ENCODE data around the gene DAB2IP. TPM values are rescaled to one million over a fixed set of nuclear protein-coding genes. Genes with fewer than 3 reads are reported as not detected.

Gene DAB2IP
- total RNA-seq, 1 experiment from 2014 or later, result 52.6 TPM

- TF ChIP-seq USF1 (CRISPR knock-in tag; IDR thresholded peaks at IDR 0.05), result no peak
Measured at GRCh38 chr9:121603028-121603427, 48.4 kb upstream of the DAB2IP start (continued).

- DNase-seq (ENCODE audit: low spot score), result no peak
- H3K9me3 Mint-ChIP-seq, result no peaks in the 10 kb centered on the region
- CTCF ChIA-PET, result interaction anchor here (0.8 to 1.9 kb wide), 9 partner anchors 17 to 327 kb away, joined by 3 to 15 read pairs (median 4); no protein-coding TSS in a partner anchor
- no peak overlapping the region for H3K4me3 Mint-ChIP-seq
- H3K27me3 Mint-ChIP-seq (ENCODE audit: low read depth), result peaks cover 14% of the 10 kb centered on the region
- H3K27ac Mint-ChIP-seq, result peak overlapping the region; percentile 93; the same call in 1 of the 2 replicates
- TF ChIP-seq CREM (CRISPR knock-in tag; IDR thresholded peaks at IDR 0.05) (no peak), ATF1 (CRISPR knock-in tag; IDR thresholded peaks at IDR 0.05) (no peak), TEAD1 (CRISPR knock-in tag; IDR thresholded peaks at IDR 0.05) (no peak), OVOL2 (CRISPR knock-in tag; IDR thresholded peaks at IDR 0.05; ENCODE audit: borderline replicate concordance) (no peak), AR (CRISPR knock-in tag; IDR thresholded peaks at IDR 0.05) (no peak), IRF2 (CRISPR knock-in tag; IDR thresholded peaks at IDR 0.05; ENCODE audit: borderline replicate concordance, low read depth) (no peak), USF1 (CRISPR knock-in tag; IDR thresholded peaks at IDR 0.05) (no peak), ZNF219 (CRISPR knock-in tag; IDR thresholded peaks at IDR 0.05; ENCODE audit: borderline replicate concordance) (no peak), CBFB (CRISPR knock-in tag; IDR thresholded peaks at IDR 0.05; ENCODE audit: low read depth) (no peak), ZNF671 (CRISPR knock-in tag; IDR thresholded peaks at IDR 0.05) (no peak), ZSCAN18 (CRISPR knock-in tag; IDR thresholded peaks at IDR 0.05) (no peak), IRF1 (CRISPR knock-in tag; IDR thresholded peaks at IDR 0.05) (no peak), GTF2I (CRISPR knock-in tag; conservative IDR thresholded peaks at IDR 0.05) (no peak), USF2 (CRISPR knock-in tag; IDR thresholded peaks at IDR 0.05) (no peak), AFF4 (CRISPR knock-in tag; IDR thresholded peaks at IDR 0.05; ENCODE audit: borderline replicate concordance) (no peak), NFYB (CRISPR knock-in tag; conservative IDR thresholded peaks at IDR 0.05; ENCODE audit: low read depth) (no peak)
- H3K4me1 Mint-ChIP-seq, result peaks cover 40% of the 10 kb centered on the region
- POLR2A ChIA-PET, result interaction anchor here (0.5 kb wide), 1 partner anchor 723 kb away, joined by 4 read pairs; no protein-coding TSS in a partner anchor
- ATAC-seq, result no peak
- no peaks in the 10 kb centered on the region for H3K36me3 Mint-ChIP-seq
Measured at GRCh38 chr9:121604242-121604641, 47.2 kb upstream of the DAB2IP start.
